Activated T-helper 1 cell treated with Interleukin-2 at 50 U/mL for 16 hours (primary cell): Measurements from ENCODE around the gene DTX3L.
A peak's percentile ranks its signal among the peaks of the same experiment; 100 is the strongest.
"Not testable (repeated sequence)": the region's sequence is repeated elsewhere in the genome, so short reads cannot be mapped to it uniquely, and the experiment has no call there.

Experiments used
- DNase-seq: peaks from one replicate; pipeline ENCODE4 v3.0.0-alpha.2; 2020; ENCODE audit warnings: low read depth

DTX3L gene

GRCh38 chr3:122562923-122563716 lies 1.0 kb upstream of the DTX3L start:
- DNase-seq = no peak

- DNase-seq = no peak
Observed at GRCh38 chr3:122563717-122564025, 467 bp upstream of the DTX3L start.

- not testable (repeated sequence) for DNase-seq
Observed at GRCh38 chr3:122568131-122568530, 4.0 kb downstream of the DTX3L start.

- no peak for DNase-seq
Observed at GRCh38 chr3:122568755-122569154, 4.6 kb downstream of the DTX3L start.

GRCh38 chr3:122572940-122573412 lies 8.8 kb downstream of the DTX3L start:
- DNase-seq = no peak

- no peak for DNase-seq
Observed at GRCh38 chr3:122576174-122576940, 12.2 kb downstream of the DTX3L start.

GRCh38 chr3:122577409-122578031 lies 13.4 kb downstream of the DTX3L start, which contains the start of gene PARP15:
PARP15 (plus strand) TSS chr3:122577650; CDS start chr3:122577668, 18 bp downstream.
- DNase-seq = peak; percentile 22

- no peak for DNase-seq
Observed at GRCh38 chr3:122578069-122578740, 14.1 kb downstream of the DTX3L start.

GRCh38 chr3:122580470-122580869 lies 16.3 kb downstream of the DTX3L start:
- no peak for DNase-seq

GRCh38 chr3:122581622-122582021 lies 17.5 kb downstream of the DTX3L start:
- DNase-seq = no peak

GRCh38 chr3:122582390-122582789 lies 18.3 kb downstream of the DTX3L start:
- DNase-seq = no peak

- no peak for DNase-seq
Observed at GRCh38 chr3:122586098-122586497, 22.0 kb downstream of the DTX3L start.

- no peak for DNase-seq
Observed at GRCh38 chr3:122586773-122587485, 22.8 kb downstream of the DTX3L start.

GRCh38 chr3:122587572-122587971 lies 23.4 kb downstream of the DTX3L start:
- DNase-seq = no peak

- no peak for DNase-seq
Observed at GRCh38 chr3:122589297-122589696, 25.2 kb downstream of the DTX3L start.

GRCh38 chr3:122590610-122591009 lies 26.5 kb downstream of the DTX3L start:
- no peak for DNase-seq

- no peak for DNase-seq
Observed at GRCh38 chr3:122594025-122594424, 29.9 kb downstream of the DTX3L start.

- no peak for DNase-seq
Observed at GRCh38 chr3:122598151-122598550, 34.0 kb downstream of the DTX3L start.

- DNase-seq = no peak
Observed at GRCh38 chr3:122598556-122598955, 34.4 kb downstream of the DTX3L start.

- DNase-seq = no peak
Observed at GRCh38 chr3:122602011-122602710, 38.0 kb downstream of the DTX3L start.

- DNase-seq = no peak
Observed at GRCh38 chr3:122603056-122603455, 38.9 kb downstream of the DTX3L start.
